Right lobe of liver (tissue), 6 donors: Measurements from ENCODE around the gene IRX5. TPM values are rescaled to one million over a fixed set of nuclear protein-coding genes. Genes with fewer than 3 reads are reported as not detected.

Experiments
- ATAC-seq, 4 donors: fragments of 200-7000 bp; cut with Tn5 transposase; one replicate each; pipeline ENCODE4 v1.9.1; 2020; ENCODE audit warnings: mild to moderate bottlenecking in 4 of 4, moderate library complexity in 4 of 4
- DNase-seq, 3 donors: peaks; one replicate each; pipeline ENCODE4 v3.0.0-alpha.2; 2020
- H3K27ac ChIP-seq, 3 donors: fragments of 200-600 bp; one replicate each; pipeline ENCODE4 v1.8.0; 2022
- H3K27me3 ChIP-seq, 2 donors: fragments of 200-600 bp; one replicate each; pipeline ENCODE4 v1.8.0; 2022
- H3K36me3 ChIP-seq, 4 donors: fragments of 200-600 bp; sonication (generic) in 1 of 4; one replicate each; pipeline versions ENCODE4 v1.5.1 to v1.8.0; 2017 to 2022; ENCODE audit warnings: control low read depth in 1 of 4
- H3K4me1 ChIP-seq, 4 donors: fragments of 200-600 bp; sonication (generic) in 1 of 4; one replicate each; pipeline versions ENCODE4 v1.5.1 to v1.8.0; 2017 to 2022; ENCODE audit warnings: control low read depth in 1 of 4
- H3K4me3 ChIP-seq, 3 donors: fragments of 200-600 bp; one replicate each; pipeline ENCODE4 v1.8.0; 2022
- H3K9me3 ChIP-seq, 4 donors: fragments of 200-600 bp; sonication (generic) in 1 of 4; one replicate each; pipeline versions ENCODE4 v1.5.1 to v1.8.0; 2017 to 2022; ENCODE audit warnings: control low read depth in 1 of 4
- CTCF ChIP-seq, 4 donors: fragments of 200-600 bp in 3 of 4; fragments of 450-650 bp in 1 of 4; IDR thresholded peaks; one replicate each; pipeline versions ENCODE4 v1.5.1 to v1.8.0; 2016 to 2022; ENCODE audit warnings: antibody characterized with exemption in 4 of 4, mild to moderate bottlenecking in 2 of 4
- POLR2A ChIP-seq: fragments of 450-650 bp; IDR thresholded peaks from one replicate; pipeline ENCODE4 v1.6.1; 2017; ENCODE audit warnings: antibody characterized with exemption, mild to moderate bottlenecking
- WGBS: methylation state at CpG from one replicate; pipeline ENCODE4 v1.1.6; 2018; ENCODE audit warnings: low coverage, low lambda C conversion rate; ENCODE audit not compliant: insufficient coverage; ENCODE audit errors: missing lambda C conversion rate; 5-methylcytosine and 5-hydroxymethylcytosine counted together
- intact Hi-C, 2 donors: fragments of 100-400 bp; cut with DNase I; formaldehyde crosslinking; loops; one replicate each; pipeline versions ENCODE4 v1.11.2 to v1.14.1; 2022
- total RNA-seq, 6 experiments: library from RNA; depleted of rRNA in 2 of 6; stranded (reverse); fragments of >200 nt in 2 of 6; fragmentation: NEBNext Ultra II Directional in 3 of 6; extraction: Animal tissue kit (Norgen Biotek cat#: 25700) in 3 of 6; gene quantifications; one replicate each; pipeline versions ENCODE4 v1.1.0 to v1.2.4, GENCODE V29; 2016 to 2023
- donor health status: DM: no; HTN: yes; CAD: no.
- donor health status: DM: no; HTN: no; CAD: no.
- donor health status: DM: no; HTN: no; CAD: no.
- donor health status: DM: no; HTN: yes; CAD: no.
- donor health status: DM: no; HTN: yes; CAD: no.

IRX5 gene
- total RNA-seq, 6 experiments from 2014 or later: not detected

GRCh38 chr16:54932021-54932660 lies 1.5 kb downstream of the IRX5 start:
- Histone ChIP-seq H3K36me3 (no peaks in the 10 kb centered on the region), H3K27me3 (peaks cover 37 to 60% of the 10 kb centered on the region in 2 donors), H3K4me1 (peaks cover 0 to 19% (median 3%) of the 10 kb centered on the region in 4 donors), H3K4me3 (no peak overlapping the region), H3K27ac (no peak overlapping the region), H3K9me3 (no peaks in the 10 kb centered on the region)
- intact Hi-C loops: loop anchor here in 1 of 2 donors (10.0 kb wide), 1 partner anchor 647 kb away; the partner anchor contains the start of gene IRX3
- ATAC-seq (no peak), DNase-seq (no peak)
- no peak for TF ChIP-seq CTCF (IDR thresholded peaks at IDR 0.05)
- WGBS: 1% methylated on average over 17 of the region's 48 CpGs

GRCh38 chr16:54932737-54933254 lies 2.1 kb downstream of the IRX5 start:
- DNase-seq: no peak

GRCh38 chr16:54933281-54934011 lies 2.8 kb downstream of the IRX5 start:
- Histone ChIP-seq H3K4me1 (peaks cover 0 to 32% (median 6%) of the 10 kb centered on the region in 4 donors), H3K27me3 (peaks cover 50 to 65% of the 10 kb centered on the region in 2 donors), H3K36me3 (no peaks in the 10 kb centered on the region), H3K4me3 (no peak overlapping the region), H3K9me3 (no peaks in the 10 kb centered on the region), H3K27ac (no peak overlapping the region)
- ATAC-seq: no peak
- WGBS: 13% methylated on average over 15 of the region's 68 CpGs
- TF ChIP-seq POLR2A (no peak), CTCF (IDR thresholded peaks at IDR 0.05) (no peak)
- intact Hi-C loops: loop anchor here in 1 of 2 donors (10.0 kb wide), 1 partner anchor 649 kb away; the partner anchor contains the start of gene IRX3
- DNase-seq: no peak

More at GRCh38 chr16:54932737-54933254, 2.1 kb downstream of the IRX5 start:
- Histone ChIP-seq H3K4me3 (no peak overlapping the region), H3K27ac (no peak overlapping the region), H3K4me1 (peaks cover 0 to 26% (median 5%) of the 10 kb centered on the region in 4 donors), H3K9me3 (no peaks in the 10 kb centered on the region), H3K27me3 (peaks cover 44 to 60% of the 10 kb centered on the region in 2 donors), H3K36me3 (no peaks in the 10 kb centered on the region)
- intact Hi-C loops: loop anchor here in 1 of 2 donors (10.0 kb wide), 1 partner anchor 648 kb away; the partner anchor contains the start of gene IRX3
- 7% methylated on average over 24 of the region's 52 CpGs for WGBS
- no peak for ATAC-seq
- TF ChIP-seq POLR2A (no peak), CTCF (IDR thresholded peaks at IDR 0.05) (no peak)

- Histone ChIP-seq H3K9me3 (no peaks in the 10 kb centered on the region), H3K4me1 (peaks cover 0 to 33% (median 6%) of the 10 kb centered on the region in 4 donors), H3K4me3 (no peak overlapping the region), H3K27ac (no peak overlapping the region), H3K27me3 (peaks cover 51 to 75% of the 10 kb centered on the region in 2 donors), H3K36me3 (no peaks in the 10 kb centered on the region)
- 17% methylated on average over 20 of the region's 30 CpGs for WGBS
- no peak for ATAC-seq
- DNase-seq: no peak
- TF ChIP-seq POLR2A (no peak), CTCF (IDR thresholded peaks at IDR 0.05) (no peak)
- intact Hi-C loops: loop anchor here in 1 of 2 donors (10.0 kb wide), 1 partner anchor 650 kb away; the partner anchor contains the start of gene IRX3
Measured at GRCh38 chr16:54934481-54935265, 4.0 kb downstream of the IRX5 start.
